Memory B cell (primary cell): ENCODE data around the gene GFRAL.

Source experiments
- ATAC-seq: fragments of 150-1000 bp; cut with Tn5 transposase; 2 replicates; pipeline ENCODE4 v1.10.0; 2021; ENCODE audit warnings: low read depth, mild to moderate bottlenecking, moderate library complexity
- DNase-seq, 2 donors: peaks; one replicate each; pipeline ENCODE4 v3.0.0; 2022; ENCODE audit warnings: low spot score in 2 of 2
- H3K27ac Mint-ChIP-seq: one replicate; pipeline ENCODE4 v1.8.0; 2022; ENCODE audit warnings: mild to moderate bottlenecking, moderate library complexity, mixed read lengths
- H3K27me3 Mint-ChIP-seq: one replicate; pipeline ENCODE4 v1.8.0; 2022; ENCODE audit warnings: mixed read lengths
- H3K36me3 Mint-ChIP-seq: one replicate; pipeline ENCODE4 v1.8.0; 2022; ENCODE audit warnings: mild to moderate bottlenecking, mixed read lengths
- H3K4me1 Mint-ChIP-seq: one replicate; pipeline ENCODE4 v1.8.0; 2022; ENCODE audit warnings: mixed read lengths
- H3K4me3 Mint-ChIP-seq: one replicate; pipeline ENCODE4 v1.8.0; 2022; ENCODE audit warnings: mild to moderate bottlenecking, moderate library complexity, mixed read lengths
- H3K9me3 Mint-ChIP-seq: one replicate; pipeline ENCODE4 v1.8.0; 2022; ENCODE audit warnings: mixed read lengths

Gene GFRAL

DNA sequence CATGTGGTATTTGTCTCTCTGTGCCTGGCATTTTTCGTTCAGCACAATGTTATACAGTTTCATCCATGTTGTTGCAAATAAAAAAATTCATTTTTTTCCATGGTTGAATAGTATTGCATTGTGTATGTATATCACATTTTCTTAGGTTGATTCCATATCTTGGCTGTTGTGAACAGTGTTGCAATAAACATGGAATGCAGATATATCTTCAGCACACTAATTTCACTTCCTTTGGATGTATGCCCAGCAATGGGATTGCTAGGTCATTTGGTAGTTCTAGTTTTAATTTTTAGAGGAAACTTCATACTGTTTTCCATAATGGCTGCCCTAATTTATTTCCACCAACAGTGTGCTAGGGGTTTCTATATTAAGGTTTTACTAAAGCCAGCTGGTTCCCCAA lies 52.6 kb downstream of the GFRAL start:
- H3K36me3 Mint-ChIP-seq, result no peaks in the 10 kb centered on the region
- H3K4me1 Mint-ChIP-seq, result no peaks in the 10 kb centered on the region
- no peak overlapping the region for H3K4me3 Mint-ChIP-seq
- peaks cover 9% of the 10 kb centered on the region for H3K9me3 Mint-ChIP-seq
- H3K27ac Mint-ChIP-seq, result no peak overlapping the region
- DNase-seq (no peak), ATAC-seq (no peak)
- H3K27me3 Mint-ChIP-seq, result no peaks in the 10 kb centered on the region

DNA sequence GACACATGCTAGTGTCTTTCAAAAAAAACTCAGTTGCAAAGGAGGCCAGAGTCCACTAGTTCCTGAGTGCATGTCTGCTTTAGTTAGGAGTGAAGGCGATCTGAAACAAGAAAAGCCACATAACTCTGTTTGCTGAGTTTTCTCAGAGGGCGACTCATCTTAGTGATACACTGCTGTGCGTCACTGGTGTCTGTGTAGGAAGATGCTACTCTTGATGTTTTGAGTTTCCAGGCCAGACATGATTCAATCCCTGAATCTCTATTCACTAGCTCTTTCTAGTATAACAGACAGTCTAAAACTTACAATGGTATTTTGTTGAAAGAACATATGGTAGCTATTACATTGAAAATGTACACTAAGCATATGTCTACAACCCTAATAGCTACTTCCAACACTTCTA lies 60.9 kb downstream of the GFRAL start:
- Mint-ChIP-seq H3K27ac (no peak overlapping the region), H3K4me1 (no peaks in the 10 kb centered on the region), H3K4me3 (no peak overlapping the region), H3K27me3 (no peaks in the 10 kb centered on the region), H3K36me3 (no peaks in the 10 kb centered on the region), H3K9me3 (peaks cover 7% of the 10 kb centered on the region)
- ATAC-seq (no peak), DNase-seq (no peak)

GRCh38 chr6:55395871-55396270 lies 68.6 kb downstream of the GFRAL start:
- H3K27ac Mint-ChIP-seq, result no peak overlapping the region
- H3K36me3 Mint-ChIP-seq, result no peaks in the 10 kb centered on the region
- no peaks in the 10 kb centered on the region for H3K4me1 Mint-ChIP-seq
- no peaks in the 10 kb centered on the region for H3K27me3 Mint-ChIP-seq
- ATAC-seq, result no peak
- peaks cover 8% of the 10 kb centered on the region for H3K9me3 Mint-ChIP-seq
- H3K4me3 Mint-ChIP-seq, result no peak overlapping the region
- DNase-seq, result no peak

- DNase-seq, result no peak
- no peak overlapping the region for H3K4me3 Mint-ChIP-seq
- H3K4me1 Mint-ChIP-seq, result no peaks in the 10 kb centered on the region
Measured at GRCh38 chr6:55397986-55398385, 70.7 kb downstream of the GFRAL start.

DNA sequence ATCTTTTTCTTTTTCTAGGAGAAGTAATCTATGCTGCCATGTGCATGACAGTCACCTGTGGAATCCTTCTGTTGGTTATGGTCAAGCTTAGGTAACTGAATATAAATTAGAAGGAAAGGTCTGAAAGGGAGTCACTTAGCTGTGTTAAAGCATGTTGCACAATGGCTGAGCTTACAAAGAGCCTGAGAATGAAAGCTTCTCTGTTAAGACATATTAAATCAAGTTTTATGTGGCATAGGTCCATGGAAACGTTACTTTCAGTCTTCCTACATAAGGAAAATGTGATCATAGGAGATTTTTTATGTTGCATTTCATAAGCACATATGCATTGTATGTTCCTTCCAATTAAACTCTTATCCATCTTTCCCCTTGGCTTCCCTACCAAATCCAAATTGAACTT lies 72.1 kb downstream of the GFRAL start:
- Mint-ChIP-seq H3K4me1 (no peaks in the 10 kb centered on the region), H3K4me3 (no peak overlapping the region), H3K27ac (no peak overlapping the region), H3K36me3 (no peaks in the 10 kb centered on the region), H3K9me3 (peaks cover 5% of the 10 kb centered on the region), H3K27me3 (no peaks in the 10 kb centered on the region)
- no peak for DNase-seq
- ATAC-seq, result no peak

More at GRCh38 chr6:55397986-55398385, 70.7 kb downstream of the GFRAL start:
- H3K9me3 Mint-ChIP-seq, result peaks cover 4% of the 10 kb centered on the region
- H3K27me3 Mint-ChIP-seq, result no peaks in the 10 kb centered on the region
- no peak overlapping the region for H3K27ac Mint-ChIP-seq
- ATAC-seq, result no peak
- H3K36me3 Mint-ChIP-seq, result no peaks in the 10 kb centered on the region

DNA sequence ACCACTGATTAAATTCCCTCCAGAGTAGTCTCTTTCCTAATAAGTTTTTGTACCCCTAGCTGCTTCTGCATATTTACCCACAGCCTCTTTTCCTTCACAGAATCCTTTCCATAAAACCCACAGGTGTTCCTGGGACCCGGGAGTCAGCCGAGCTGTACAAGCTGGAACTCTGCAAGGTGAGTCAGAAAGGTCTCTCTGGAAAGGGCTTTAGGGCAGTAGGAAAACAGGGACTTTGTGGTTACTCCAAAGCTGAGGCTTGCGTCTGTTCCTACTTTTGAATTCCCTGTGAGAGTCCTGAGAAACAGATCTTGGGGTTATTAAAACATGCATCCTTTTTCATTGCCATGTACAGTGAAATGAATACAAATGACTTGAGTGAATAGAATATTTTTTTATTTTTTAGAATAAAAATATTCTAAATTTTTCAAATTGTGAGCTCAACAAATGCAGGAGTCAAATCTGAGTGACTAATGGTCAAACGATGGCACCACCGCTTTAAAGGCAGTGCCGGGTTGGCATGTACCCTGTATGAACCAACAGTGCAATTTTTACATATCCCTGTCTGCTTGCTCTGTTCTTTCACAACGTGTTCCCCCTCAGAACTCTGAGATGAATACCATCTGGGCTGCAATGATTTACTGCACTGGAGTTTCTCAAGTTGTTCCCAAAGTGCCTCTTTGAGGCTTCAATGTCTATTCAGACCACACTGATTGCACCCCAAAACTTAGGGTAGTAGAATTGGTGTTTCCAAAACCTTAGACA lies 78.4 kb downstream of the GFRAL start:
- H3K4me3 Mint-ChIP-seq, result no peak overlapping the region
- no peak overlapping the region for H3K27ac Mint-ChIP-seq

DNA sequence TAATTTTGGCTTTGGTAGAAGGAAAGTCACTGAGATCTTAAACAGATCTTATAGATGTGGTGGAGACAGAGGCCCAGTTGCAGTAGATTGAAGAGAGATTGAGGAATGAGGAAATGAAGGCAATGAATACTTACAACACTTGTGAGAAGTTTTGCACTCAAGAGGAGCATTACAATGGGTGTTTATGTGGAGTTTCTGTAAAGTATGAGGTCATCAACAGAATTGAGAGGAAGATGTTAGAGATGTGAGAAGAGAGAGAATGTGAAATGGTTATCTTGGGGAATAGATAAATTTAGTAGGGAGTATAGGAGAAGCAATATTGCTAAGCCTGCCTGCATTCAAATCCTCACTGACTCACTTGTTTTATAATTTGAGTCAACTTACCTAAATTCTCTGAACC lies 83.4 kb downstream of the GFRAL start:
- DNase-seq (no peak), ATAC-seq (no peak)
- no peak overlapping the region for H3K27ac Mint-ChIP-seq
- no peaks in the 10 kb centered on the region for H3K36me3 Mint-ChIP-seq
- no peaks in the 10 kb centered on the region for H3K4me1 Mint-ChIP-seq
- no peak overlapping the region for H3K4me3 Mint-ChIP-seq
- no peaks in the 10 kb centered on the region for H3K27me3 Mint-ChIP-seq
- H3K9me3 Mint-ChIP-seq, result peaks cover 16% of the 10 kb centered on the region

More for the DNA sequence above, 78.4 kb downstream of the GFRAL start:
- no peak for ATAC-seq
- no peaks in the 10 kb centered on the region for H3K27me3 Mint-ChIP-seq
- H3K9me3 Mint-ChIP-seq, result peaks cover 11% of the 10 kb centered on the region
- no peaks in the 10 kb centered on the region for H3K4me1 Mint-ChIP-seq
- no peak for DNase-seq
- H3K36me3 Mint-ChIP-seq, result no peaks in the 10 kb centered on the region

GRCh38 chr6:55423933-55424332 lies 96.7 kb downstream of the GFRAL start:
- DNase-seq (no peak), ATAC-seq (no peak)
- Mint-ChIP-seq H3K27ac (no peak overlapping the region), H3K4me1 (no peaks in the 10 kb centered on the region), H3K36me3 (no peaks in the 10 kb centered on the region), H3K4me3 (no peak overlapping the region), H3K27me3 (no peaks in the 10 kb centered on the region), H3K9me3 (peaks cover 8% of the 10 kb centered on the region)

DNA sequence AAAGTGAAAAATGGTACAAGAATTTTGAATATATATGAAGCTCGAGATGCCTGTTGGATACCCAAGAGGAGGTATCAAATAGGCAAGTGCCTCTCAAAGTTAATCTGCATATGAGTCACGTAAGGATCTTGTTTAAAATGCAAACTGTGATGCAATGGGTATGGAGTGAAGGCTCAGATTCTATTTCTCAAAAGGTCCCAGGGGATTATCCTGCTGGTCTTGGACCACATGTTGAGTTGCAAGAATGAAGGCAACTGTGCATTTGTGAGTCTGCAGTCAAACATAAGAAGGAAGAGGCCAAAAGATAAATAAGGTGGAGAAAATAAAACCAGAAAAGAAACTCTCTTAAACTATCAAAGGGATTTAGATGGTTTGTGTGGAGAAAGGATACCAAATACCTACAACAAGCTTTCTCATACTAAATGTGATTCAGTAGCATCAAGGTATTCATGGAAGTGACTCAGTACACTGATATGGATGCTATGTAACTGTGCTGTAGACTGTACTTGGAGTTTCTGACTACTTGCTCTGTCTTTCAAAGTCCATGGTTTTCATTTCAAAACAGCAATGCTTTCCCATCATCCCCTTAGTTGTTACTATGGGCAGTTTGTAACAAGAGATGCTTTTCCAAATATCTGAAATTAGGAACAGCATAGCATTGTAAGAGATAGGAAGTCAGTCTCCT lies 106.3 kb downstream of the GFRAL start:
- H3K9me3 Mint-ChIP-seq, result peaks cover 14% of the 10 kb centered on the region
- no peaks in the 10 kb centered on the region for H3K4me1 Mint-ChIP-seq
- no peak for DNase-seq
- H3K4me3 Mint-ChIP-seq, result no peak overlapping the region
- no peak overlapping the region for H3K27ac Mint-ChIP-seq
- H3K36me3 Mint-ChIP-seq, result no peaks in the 10 kb centered on the region
- H3K27me3 Mint-ChIP-seq, result no peaks in the 10 kb centered on the region
- no peak for ATAC-seq

DNA sequence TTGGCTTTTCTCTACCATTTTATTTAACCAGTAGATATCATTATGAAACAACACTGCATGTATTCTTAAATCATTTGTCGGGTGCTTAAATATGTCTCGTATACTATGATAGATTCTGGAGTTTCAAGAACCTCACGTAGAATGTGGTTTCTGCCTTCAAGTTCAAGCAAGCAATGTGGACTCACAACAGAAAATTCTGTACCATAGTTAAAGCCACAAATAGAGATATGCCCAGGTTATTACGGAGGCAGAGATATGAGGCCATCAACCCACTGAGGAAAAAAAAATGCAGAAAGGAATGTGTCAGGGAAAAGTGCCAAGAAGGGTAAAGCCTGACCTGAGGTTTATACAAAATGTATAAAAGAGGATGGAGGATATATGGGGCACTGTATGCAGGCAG lies 109.9 kb downstream of the GFRAL start:
- DNase-seq, result no peak
- Mint-ChIP-seq H3K27ac (no peak overlapping the region), H3K36me3 (no peaks in the 10 kb centered on the region), H3K9me3 (peaks cover 16% of the 10 kb centered on the region), H3K4me1 (no peaks in the 10 kb centered on the region), H3K27me3 (no peaks in the 10 kb centered on the region), H3K4me3 (no peak overlapping the region)
- no peak for ATAC-seq

DNA sequence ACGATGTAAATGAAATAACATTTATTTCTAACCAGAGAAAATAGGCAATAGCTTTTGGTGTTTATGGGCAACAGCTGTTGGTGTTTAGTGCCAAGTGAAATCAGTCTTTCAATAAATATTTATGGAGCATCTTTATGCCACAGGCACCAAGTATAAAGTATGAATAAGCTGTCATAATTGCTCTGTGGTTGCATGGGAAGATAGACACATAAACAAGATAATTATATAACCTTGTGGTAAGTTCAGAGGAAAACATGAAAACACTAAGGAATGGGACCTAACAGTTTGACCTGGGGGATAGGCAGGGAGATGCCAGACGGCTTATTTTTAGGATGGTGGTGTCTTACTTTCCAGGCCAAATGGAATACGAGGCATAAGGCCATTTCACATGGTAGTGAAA lies 110.9 kb downstream of the GFRAL start:
- ATAC-seq, result no peak
- H3K36me3 Mint-ChIP-seq, result no peaks in the 10 kb centered on the region
- no peaks in the 10 kb centered on the region for H3K27me3 Mint-ChIP-seq
- H3K9me3 Mint-ChIP-seq, result peaks cover 15% of the 10 kb centered on the region
- no peak overlapping the region for H3K4me3 Mint-ChIP-seq
- no peak overlapping the region for H3K27ac Mint-ChIP-seq
- DNase-seq, result no peak
- no peaks in the 10 kb centered on the region for H3K4me1 Mint-ChIP-seq

DNA sequence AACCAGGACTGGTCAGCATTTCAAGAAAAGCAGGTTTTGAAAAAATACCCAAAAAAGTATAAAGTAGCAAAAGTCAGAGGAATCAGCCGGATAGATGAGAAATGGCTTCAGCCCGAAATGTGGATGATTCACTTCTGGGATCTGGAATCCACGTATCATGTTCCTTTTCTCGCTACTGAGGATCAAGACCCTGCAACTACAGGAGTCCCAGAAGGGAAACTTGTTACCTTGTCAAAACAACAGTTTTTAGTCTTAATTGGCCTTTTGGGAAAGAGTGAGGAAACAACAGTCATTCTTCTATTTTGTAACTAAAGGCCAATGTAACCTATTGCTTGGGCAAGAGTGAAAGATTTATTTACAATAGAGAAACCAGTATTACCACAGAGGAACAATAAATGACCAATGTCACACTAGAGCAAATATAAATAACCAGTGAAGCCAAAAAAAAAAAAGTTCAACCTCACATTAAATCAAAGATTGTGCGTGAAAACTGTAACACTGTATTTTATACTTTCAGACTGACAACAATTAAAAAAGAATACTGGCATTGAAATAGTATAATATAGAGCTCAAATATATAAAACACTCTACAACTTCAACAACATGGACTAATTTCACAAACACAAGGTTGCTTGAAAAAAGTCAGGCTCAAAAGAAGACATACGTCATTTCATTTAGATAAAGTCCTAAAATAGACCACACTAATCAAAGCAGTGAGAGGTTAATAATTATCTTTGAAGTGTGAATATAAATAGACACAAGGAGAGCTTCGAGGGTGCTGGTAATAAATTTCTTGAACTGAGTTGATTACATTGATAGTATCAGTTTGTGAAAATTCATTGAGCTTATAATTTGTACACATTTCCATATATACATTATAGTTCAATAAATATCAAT lies 116.2 kb downstream of the GFRAL start:
- Mint-ChIP-seq H3K27ac (no peak overlapping the region), H3K27me3 (no peaks in the 10 kb centered on the region), H3K4me3 (no peak overlapping the region), H3K36me3 (no peaks in the 10 kb centered on the region), H3K4me1 (no peaks in the 10 kb centered on the region), H3K9me3 (peaks cover 4% of the 10 kb centered on the region)
- DNase-seq, result no peak
- ATAC-seq, result no peak

- ATAC-seq, result no peak
- no peak overlapping the region for H3K4me3 Mint-ChIP-seq
- H3K27me3 Mint-ChIP-seq, result no peaks in the 10 kb centered on the region
- no peak overlapping the region for H3K27ac Mint-ChIP-seq
- H3K4me1 Mint-ChIP-seq, result no peaks in the 10 kb centered on the region
- H3K9me3 Mint-ChIP-seq, result peaks cover 6% of the 10 kb centered on the region
- H3K36me3 Mint-ChIP-seq, result no peaks in the 10 kb centered on the region
- no peak for DNase-seq
Measured at GRCh38 chr6:55445648-55446204, 118.5 kb downstream of the GFRAL start.

DNA sequence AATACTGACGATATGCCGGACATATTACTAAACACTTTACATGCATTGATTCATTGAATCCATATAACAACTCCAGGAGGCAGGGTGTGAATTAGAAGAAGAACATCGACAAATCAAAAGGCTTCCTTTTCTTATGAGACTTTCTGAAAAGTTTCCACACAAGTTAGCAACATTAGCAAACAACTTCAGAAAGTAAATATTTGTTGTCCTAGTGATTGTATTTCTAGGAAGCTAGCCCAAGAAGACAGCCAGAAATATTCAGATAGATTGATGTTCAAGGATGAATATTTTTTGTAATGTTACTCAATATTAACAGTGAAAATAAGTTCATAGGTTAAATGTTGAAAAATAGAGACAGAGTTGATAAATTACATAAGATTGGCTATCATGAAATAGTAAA lies 120.6 kb downstream of the GFRAL start:
- Mint-ChIP-seq H3K27ac (no peak overlapping the region), H3K36me3 (no peaks in the 10 kb centered on the region), H3K9me3 (peaks cover 6% of the 10 kb centered on the region), H3K4me1 (no peaks in the 10 kb centered on the region), H3K4me3 (no peak overlapping the region), H3K27me3 (no peaks in the 10 kb centered on the region)
- no peak for DNase-seq
- no peak for ATAC-seq
